ENCODE results near the gene PTGES3. TPM values are rescaled to one million over a fixed set of nuclear protein-coding genes. Genes with fewer than 3 reads are reported as not detected.

The PTGES3 gene
- total RNA-seq, 1 experiment from 2014 or later, result 322 TPM

- Histone ChIP-seq H3K9me2 (ENCODE audit: insufficient read depth) (no peaks in the 10 kb centered on the region), H3K27me3 (ENCODE audit: insufficient read depth, low read depth) (no peaks in the 10 kb centered on the region), H3K36me3 (ENCODE audit: low read depth) (peaks cover 48% of the 10 kb centered on the region), H3K27ac (peak overlapping the region; percentile 94), H3F3A (ENCODE audit: insufficient read depth, low read depth) (peaks cover 70% of the 10 kb centered on the region), H4K20me1 (ENCODE audit: insufficient read depth) (peaks cover 49% of the 10 kb centered on the region), H2AFZ (no peak overlapping the region), H3K79me2 (ENCODE audit: low read depth) (peaks cover 59% of the 10 kb centered on the region), H3K4me3 (peak overlapping the region; percentile 99), H3K4me2 (peak overlapping the region; percentile 98), H3K9me3 (ENCODE audit: insufficient read depth, low read depth) (no peaks in the 10 kb centered on the region), H3K4me1 (replicated peaks; ENCODE audit: insufficient read depth) (peaks cover 49% of the 10 kb centered on the region)
- no TSS peak for BruUV-seq (replicated peaks)
- ChIA-PET CTCF (no interaction called here), POLR2A (ENCODE audit: unreplicated experiment) (interaction anchor here (0.7 kb wide), 1 partner anchor 221 kb away, joined by 4 read pairs; no protein-coding TSS in a partner anchor)
- intact Hi-C loops (cut with micrococcal nuclease; ENCODE audit: unreplicated experiment), result loop anchor here (2.0 to 10.0 kb wide), 2 partner anchors 59 to 87 kb away; no protein-coding TSS in a partner anchor
- no peak for TF ChIP-seq CTCF (conservative IDR thresholded peaks at IDR 0.05)
- no peak for TF ChIP-seq EZH2 (IDR thresholded peaks at IDR 0.05; ENCODE audit: low read depth)
- no peak for DNase-seq
Observed at GRCh38 chr12:56723889-56724700, 36.0 kb upstream of the PTGES3 start.

GRCh38 chr12:56723352-56723751 is 35.3 kb upstream of the PTGES3 start:
- H3K27ac ChIP-seq, result peak overlapping the region; percentile 94
- peaks cover 66% of the 10 kb centered on the region for H3K79me2 ChIP-seq (ENCODE audit: low read depth)
- no peaks in the 10 kb centered on the region for H3K9me2 ChIP-seq (ENCODE audit: insufficient read depth)
- peaks cover 54% of the 10 kb centered on the region for H4K20me1 ChIP-seq (ENCODE audit: insufficient read depth)
- no peaks in the 10 kb centered on the region for H3K27me3 ChIP-seq (ENCODE audit: insufficient read depth, low read depth)
- peak overlapping the region; percentile 98 for H3K4me2 ChIP-seq
- H3K4me3 ChIP-seq, result peak overlapping the region; percentile 99
- peaks cover 49% of the 10 kb centered on the region for H3K4me1 ChIP-seq (replicated peaks; ENCODE audit: insufficient read depth)
- POLR2A ChIA-PET (ENCODE audit: unreplicated experiment), result interaction anchor here (0.7 kb wide), 1 partner anchor 220 kb away, joined by 4 read pairs; no protein-coding TSS in a partner anchor
- no TSS peak for BruUV-seq (replicated peaks)
- intact Hi-C loops (cut with micrococcal nuclease; ENCODE audit: unreplicated experiment), result loop anchor here (10.0 kb wide), 1 partner anchor 59 kb away; no protein-coding TSS in a partner anchor
- H3F3A ChIP-seq (ENCODE audit: insufficient read depth, low read depth), result peaks cover 75% of the 10 kb centered on the region
- H2AFZ ChIP-seq, result no peak overlapping the region
- TF ChIP-seq CTCF (conservative IDR thresholded peaks at IDR 0.05), result no peak
- TF ChIP-seq EZH2 (IDR thresholded peaks at IDR 0.05; ENCODE audit: low read depth), result no peak
- no peaks in the 10 kb centered on the region for H3K9me3 ChIP-seq (ENCODE audit: insufficient read depth, low read depth)
- H3K36me3 ChIP-seq (ENCODE audit: low read depth), result peaks cover 50% of the 10 kb centered on the region
- DNase-seq, result no peak
- CTCF ChIA-PET, result no interaction called here

- no peaks in the 10 kb centered on the region for H3K27me3 ChIP-seq (ENCODE audit: insufficient read depth, low read depth)
- no peaks in the 10 kb centered on the region for H3K9me2 ChIP-seq (ENCODE audit: insufficient read depth)
- no peaks in the 10 kb centered on the region for H3K9me3 ChIP-seq (ENCODE audit: insufficient read depth, low read depth)
- peak overlapping the region; percentile 99 for H3K4me3 ChIP-seq
- peaks cover 66% of the 10 kb centered on the region for H3K79me2 ChIP-seq (ENCODE audit: low read depth)
- no TSS peak for BruUV-seq (replicated peaks)
- peaks cover 49% of the 10 kb centered on the region for H3K4me1 ChIP-seq (replicated peaks; ENCODE audit: insufficient read depth)
- H3K36me3 ChIP-seq (ENCODE audit: low read depth), result peaks cover 50% of the 10 kb centered on the region
- peaks cover 54% of the 10 kb centered on the region for H4K20me1 ChIP-seq (ENCODE audit: insufficient read depth)
- H3K4me2 ChIP-seq, result peak overlapping the region; percentile 98
- H3F3A ChIP-seq (ENCODE audit: insufficient read depth, low read depth), result peaks cover 75% of the 10 kb centered on the region
- H3K27ac ChIP-seq, result peak overlapping the region; percentile 94
- H2AFZ ChIP-seq, result no peak overlapping the region
- TF ChIP-seq CTCF (conservative IDR thresholded peaks at IDR 0.05), result no peak
- TF ChIP-seq EZH2 (IDR thresholded peaks at IDR 0.05; ENCODE audit: low read depth), result no peak
- ChIA-PET CTCF (interaction anchor here (1.6 kb wide), 1 partner anchor 86 kb away, joined by 5 read pairs; no protein-coding TSS in a partner anchor), POLR2A (ENCODE audit: unreplicated experiment) (no interaction called here)
- peak in 1 of 2 experiments; percentile 48 for DNase-seq
- intact Hi-C loops (cut with micrococcal nuclease; ENCODE audit: unreplicated experiment), result loop anchor here (10.0 kb wide), 1 partner anchor 58 kb away; no protein-coding TSS in a partner anchor
Observed at GRCh38 chr12:56722832-56723231, 34.7 kb upstream of the PTGES3 start.
